ACHN (cell line): ENCODE results near the gene ZNF195.
"Not testable (repeated sequence)": the region's sequence is repeated elsewhere in the genome, so short reads cannot be mapped to it uniquely, and the experiment has no call there.

Source experiments
- DNase-seq: peaks from one replicate; pipeline ENCODE4 v3.0.0-alpha.2; 2015
- in situ Hi-C: cut with HindIII; loops from 2 replicates; pipeline ENCODE4 v1.10.0; 2017; ENCODE audit warnings: low sequenced_read_pairs, low pct_ligation_motif_present, low pct_unique_long_range_greater_than_20kb

Gene ZNF195

DNA sequence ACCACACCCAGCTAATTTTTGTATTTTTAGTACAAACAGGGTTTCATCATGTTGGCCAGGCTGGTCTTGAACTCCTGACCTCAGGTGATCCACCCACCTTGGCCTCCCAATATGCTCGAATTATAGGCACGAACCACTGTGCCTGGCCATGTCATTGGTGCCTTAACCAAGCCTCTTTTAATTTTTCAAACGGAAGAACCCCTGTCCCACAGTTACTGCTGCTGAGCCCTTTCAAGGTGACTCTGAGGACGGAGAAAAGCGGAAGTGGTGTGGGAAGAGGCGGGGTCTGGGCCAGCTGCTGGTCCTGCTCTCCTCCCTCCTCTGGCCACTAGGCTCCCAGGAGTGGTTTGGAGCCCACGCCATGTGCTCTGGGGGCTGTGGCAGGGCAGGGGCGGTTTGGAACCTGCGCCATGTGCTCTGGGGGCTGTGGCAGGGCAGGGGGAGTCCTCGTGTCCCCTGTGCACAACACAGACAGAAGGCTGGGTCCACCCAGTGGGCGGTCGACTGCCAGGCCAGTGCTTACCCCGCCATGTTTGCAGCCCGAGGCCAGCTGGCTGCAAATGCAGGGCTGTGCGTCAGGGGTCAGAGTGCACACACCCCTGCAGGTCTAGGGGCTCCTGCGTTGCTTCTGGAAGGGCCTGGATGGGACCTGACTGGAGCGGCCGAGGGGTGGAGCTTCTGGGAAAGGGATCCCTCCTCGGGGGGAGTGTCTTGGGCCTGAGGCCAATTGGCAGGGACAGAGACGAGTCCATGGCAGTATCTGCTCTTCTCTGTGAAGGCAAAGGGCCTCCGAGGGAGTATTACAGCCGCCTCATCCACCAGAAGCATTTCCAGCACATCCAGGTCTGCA, 25.4 kb upstream of the ZNF195 start:
- in situ Hi-C loops, DNase-seq: not testable (repeated sequence)

DNA sequence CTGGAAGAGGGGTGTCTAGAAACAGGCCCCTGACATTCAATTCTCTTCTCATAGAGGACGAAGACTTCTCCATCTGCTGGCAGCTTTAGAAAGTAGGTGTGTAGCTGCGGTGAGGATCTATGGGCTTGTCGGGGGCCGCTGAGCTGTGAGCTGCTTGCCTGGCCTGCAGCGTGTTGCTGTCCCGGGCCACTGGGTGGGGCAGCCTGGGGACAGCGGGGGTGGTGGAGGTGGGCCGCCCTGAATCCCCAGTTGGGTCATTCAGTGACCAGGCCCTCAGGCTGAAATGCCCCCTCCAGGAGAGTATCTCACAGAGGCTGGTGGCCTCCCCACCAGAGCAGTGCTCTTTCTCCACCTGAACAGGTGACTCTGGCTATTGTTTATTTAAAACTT, 23.9 kb upstream of the ZNF195 start:
- DNase-seq, in situ Hi-C loops: not testable (repeated sequence)

- DNase-seq, in situ Hi-C loops: not testable (repeated sequence)
These were observed 23.4 kb upstream of the ZNF195 start for GRCh38 chr11:3402181-3402860.

GRCh38 chr11:3401052-3401451, 22.1 kb upstream of the ZNF195 start:
- in situ Hi-C loops, DNase-seq: not testable (repeated sequence)

DNA sequence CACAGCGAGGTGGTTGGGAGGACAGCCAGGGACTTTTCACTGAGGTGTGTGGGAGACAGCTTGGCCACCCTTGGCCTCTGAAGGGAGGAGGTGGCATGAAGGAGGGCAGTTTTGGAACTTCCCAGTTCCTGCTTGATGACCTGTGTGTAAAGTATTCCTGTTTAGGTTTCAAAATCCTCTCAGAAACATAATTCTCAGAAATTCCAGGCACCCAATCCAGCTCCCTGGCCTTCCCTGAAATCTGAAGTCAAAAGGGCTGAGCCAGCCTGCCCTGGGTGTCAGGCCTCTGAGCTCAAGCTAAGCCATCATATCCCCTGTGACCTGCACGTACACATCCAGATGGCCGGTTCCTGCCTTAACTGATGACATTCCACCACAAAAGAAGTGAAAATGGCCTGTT, 19.6 kb upstream of the ZNF195 start:
- DNase-seq, in situ Hi-C loops: not testable (repeated sequence)

DNA sequence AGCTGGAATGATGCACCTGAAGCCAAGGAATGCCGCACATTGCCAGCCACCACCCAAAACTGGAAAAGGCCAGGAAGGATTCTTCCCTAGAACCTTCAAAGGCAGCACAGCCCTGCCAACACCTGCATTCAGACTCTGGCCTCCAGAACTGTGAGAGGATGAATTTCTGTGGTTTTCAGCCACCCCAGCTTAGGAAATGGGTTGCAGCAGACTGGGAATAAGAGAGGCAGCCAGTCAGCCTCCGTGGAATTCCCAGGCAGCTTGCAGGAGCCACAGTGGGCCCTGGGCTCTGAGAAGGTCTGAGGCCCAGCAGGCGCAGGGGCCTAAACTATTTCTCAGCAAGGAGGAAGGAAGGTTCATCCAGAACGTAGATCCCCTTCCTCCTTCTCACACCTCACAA, 19.2 kb upstream of the ZNF195 start:
- DNase-seq, in situ Hi-C loops: not testable (repeated sequence)

GRCh38 chr11:3397210-3397609, 18.3 kb upstream of the ZNF195 start:
- DNase-seq, in situ Hi-C loops: not testable (repeated sequence)

DNA sequence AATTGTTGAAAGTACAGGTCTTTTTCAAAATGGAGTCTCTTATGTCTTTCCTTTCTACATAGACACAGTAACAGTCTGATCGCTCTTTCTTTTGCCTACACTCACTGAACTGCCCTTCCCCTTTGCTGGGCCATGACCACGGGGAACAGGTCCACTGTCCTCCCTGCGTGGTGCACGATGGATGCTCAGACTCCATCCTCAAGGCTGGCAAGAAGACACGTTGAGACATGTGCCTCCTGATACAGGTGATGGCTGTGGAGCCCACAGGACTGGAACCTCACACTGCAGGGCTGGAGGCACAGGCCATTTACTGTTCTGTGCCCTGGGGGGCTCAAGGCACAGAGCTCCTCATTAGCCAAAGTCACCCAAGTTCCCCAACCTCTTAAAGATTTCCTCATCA, 16.5 kb upstream of the ZNF195 start:
- in situ Hi-C loops, DNase-seq: not testable (repeated sequence)

DNA sequence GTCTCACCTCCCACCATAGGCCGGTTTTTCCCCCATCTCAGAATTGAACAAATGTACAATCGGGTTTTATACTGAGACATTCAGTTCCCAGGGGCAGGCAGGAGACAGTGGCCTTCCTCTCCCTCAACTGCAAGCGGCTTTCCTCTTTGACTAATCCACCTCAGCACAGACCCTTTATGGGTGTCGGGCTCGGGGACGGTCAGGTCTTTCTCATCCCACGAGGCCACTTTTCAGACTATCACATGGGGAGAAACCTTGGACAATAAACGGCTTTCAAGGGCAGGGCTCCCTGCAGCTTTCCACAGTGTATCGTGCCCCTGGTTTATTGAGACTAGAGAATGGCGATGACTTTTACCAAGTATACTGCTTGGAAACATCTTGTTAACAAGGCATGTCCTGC, 16.0 kb upstream of the ZNF195 start:
- in situ Hi-C loops, DNase-seq: not testable (repeated sequence)

- in situ Hi-C loops, result not testable (repeated sequence)
These were observed 14.5 kb upstream of the ZNF195 start for GRCh38 chr11:3393450-3393849.

GRCh38 chr11:3382613-3383285, 3.8 kb upstream of the ZNF195 start:
- in situ Hi-C loops, result no loop called here
- no peak for DNase-seq

More at GRCh38 chr11:3393450-3393849, 14.5 kb upstream of the ZNF195 start:
- DNase-seq, result not testable (repeated sequence)

DNA sequence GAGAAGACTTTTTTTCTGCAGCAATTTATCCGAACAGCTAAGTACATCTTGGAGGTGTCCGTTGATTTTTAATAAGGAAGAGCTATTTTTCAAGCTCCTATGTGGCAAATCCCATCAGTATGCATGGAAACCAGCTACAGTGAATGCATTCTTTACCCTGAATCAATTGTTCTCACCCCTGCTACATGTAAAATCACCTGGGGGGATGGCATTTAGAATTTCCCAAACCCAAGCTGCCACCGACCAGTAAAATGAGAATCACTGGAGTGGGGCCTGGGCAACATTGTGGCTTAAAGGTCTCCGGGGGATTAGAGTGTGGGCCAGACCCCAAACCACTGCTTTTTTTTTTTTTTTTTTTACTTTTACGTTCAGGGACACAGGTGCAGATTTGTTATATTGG, 2.8 kb upstream of the ZNF195 start:
- in situ Hi-C loops, result no loop called here
- DNase-seq, result no peak

- in situ Hi-C loops, result no loop called here
- DNase-seq, result no peak
These were observed 2.0 kb upstream of the ZNF195 start for GRCh38 chr11:3380706-3381545.

GRCh38 chr11:3375552-3375951, 3.4 kb downstream of the ZNF195 start:
- no peak for DNase-seq
- in situ Hi-C loops, result no loop called here

GRCh38 chr11:3370311-3370870, 8.6 kb downstream of the ZNF195 start:
- no peak for DNase-seq
- in situ Hi-C loops, result no loop called here

GRCh38 chr11:3369366-3369765, 9.6 kb downstream of the ZNF195 start:
- DNase-seq, result no peak
- in situ Hi-C loops, result no loop called here

DNA sequence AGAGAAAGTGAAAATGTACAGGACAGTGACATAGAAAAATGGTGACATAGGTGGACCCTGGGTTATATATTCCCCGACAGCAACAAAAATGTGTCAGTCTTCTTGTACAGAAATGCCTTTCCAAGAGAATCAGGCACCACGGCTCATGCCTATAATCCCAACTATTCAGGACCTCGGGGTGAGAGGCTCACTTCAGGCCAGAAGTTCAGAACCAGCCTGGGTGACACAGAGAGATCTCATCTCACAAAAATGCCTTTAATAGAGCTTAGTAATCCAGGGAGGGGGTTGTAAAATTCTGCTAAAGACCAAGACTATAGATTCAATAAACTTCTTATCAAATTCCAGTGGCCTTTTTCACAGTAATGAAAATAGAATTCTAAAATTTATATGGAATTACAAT, 10.7 kb downstream of the ZNF195 start:
- no peak for DNase-seq
- in situ Hi-C loops, result no loop called here

GRCh38 chr11:3367221-3367620, 11.7 kb downstream of the ZNF195 start:
- in situ Hi-C loops, result no loop called here
- no peak for DNase-seq
